HEK293 (cell line): ENCODE data around the gene ANO1.

Source experiments
- CTCF ChIA-PET: fragments of 350-600 bp; formaldehyde crosslinking; extraction: SDS; loops from one replicate; lab custom pipeline; 2021; ENCODE audit warnings: antibody characterized with exemption; lab: Yijun Ruan, JAX
- POLR2A ChIA-PET: fragments of 300-600 bp; formaldehyde crosslinking; extraction: SDS; loops from one replicate; lab custom pipeline; 2020; ENCODE audit warnings: antibody characterized with exemption, inconsistent platforms; lab: Yijun Ruan, JAX
- H3K27ac ChIP-seq: fragments of 200-500 bp; sonication (Bioruptor generic); 2 replicates; pipeline ENCODE4 v1.5.1; 2014; ENCODE audit warnings: low read depth, low read length, control low read depth, inconsistent platforms; ENCODE audit errors: extremely low read depth
- H3K36me3 ChIP-seq, 2 experiments: fragments of 200-500 bp in 1 of 2; sonication (Bioruptor generic) in 1 of 2; 1 replicate in 1 of 2; 2 replicates in 1 of 2; pipeline ENCODE4 v1.5.1; 2014 to 2017; ENCODE audit warnings: inconsistent platforms in 2 of 2, low read length in 2 of 2; ENCODE audit not compliant: control insufficient read depth in 2 of 2, insufficient read depth in 1 of 2
- H3K4me1 ChIP-seq: fragments of 200-500 bp; sonication (Bioruptor generic); 2 replicates; pipeline ENCODE4 v1.5.1; 2014; ENCODE audit warnings: mild to moderate bottlenecking, low read length, inconsistent platforms; ENCODE audit not compliant: control insufficient read depth, insufficient read depth
- H3K4me3 ChIP-seq: 2 replicates; pipeline ENCODE4 v1.5.1; 2011; ENCODE audit warnings: low read depth, mild to moderate bottlenecking, control low read depth, low read length, moderate library complexity
- H3K9me3 ChIP-seq: fragments of 200-500 bp; sonication (Bioruptor generic); 2 replicates; pipeline ENCODE4 v1.5.1; 2014; ENCODE audit warnings: low read depth, low read length, inconsistent platforms; ENCODE audit not compliant: control insufficient read depth, insufficient read depth
- BCL11A ChIP-seq: fragments of 450-650 bp; formaldehyde crosslinking; IDR thresholded peaks from 2 replicates; pipeline ENCODE4 v1.5.1; 2016; ENCODE audit warnings: low read depth, missing biosample characterization, missing genetic modification characterization
- FEZF1 ChIP-seq: fragments of 450-650 bp; formaldehyde crosslinking; IDR thresholded peaks from 2 replicates; pipeline ENCODE4 v1.5.1; 2016; ENCODE audit warnings: missing biosample characterization, missing genetic modification characterization
- HIC1 ChIP-seq: fragments of 450-650 bp; formaldehyde crosslinking; IDR thresholded peaks from 2 replicates; pipeline ENCODE4 v1.5.1; 2016; ENCODE audit warnings: missing biosample characterization, missing genetic modification characterization
- KLF16 ChIP-seq: fragments of 450-650 bp; formaldehyde crosslinking; IDR thresholded peaks from 2 replicates; pipeline ENCODE4 v1.5.1; 2017; ENCODE audit warnings: missing biosample characterization, missing genetic modification characterization
- RBAK ChIP-seq: fragments of 450-650 bp; formaldehyde crosslinking; IDR thresholded peaks from 2 replicates; pipeline ENCODE4 v1.5.1; 2016; ENCODE audit warnings: missing biosample characterization, missing genetic modification characterization
- REST ChIP-seq: fragments of 450-650 bp; formaldehyde crosslinking; IDR thresholded peaks from 2 replicates; pipeline ENCODE4 v1.5.1; 2016; ENCODE audit warnings: missing biosample characterization, missing genetic modification characterization
- SALL2 ChIP-seq: fragments of 450-650 bp; formaldehyde crosslinking; IDR thresholded peaks from 2 replicates; pipeline ENCODE4 v1.5.0; 2017; ENCODE audit warnings: missing biosample characterization, mild to moderate bottlenecking, missing genetic modification characterization, borderline replicate concordance
- WT1 ChIP-seq: fragments of 450-650 bp; formaldehyde crosslinking; IDR thresholded peaks from 2 replicates; pipeline ENCODE4 v1.5.1; 2016; ENCODE audit warnings: missing biosample characterization, missing genetic modification characterization
- ZBTB1 ChIP-seq: fragments of 450-650 bp; formaldehyde crosslinking; IDR thresholded peaks from 2 replicates; pipeline ENCODE4 v1.5.1; 2016; ENCODE audit warnings: missing biosample characterization, missing genetic modification characterization
- ZBTB6 ChIP-seq: fragments of 450-650 bp; formaldehyde crosslinking; IDR thresholded peaks from 2 replicates; pipeline ENCODE4 v1.5.1; 2017; ENCODE audit warnings: missing biosample characterization, missing genetic modification characterization
- ZNF221 ChIP-seq: fragments of 450-650 bp; formaldehyde crosslinking; IDR thresholded peaks from 2 replicates; pipeline ENCODE4 v1.5.1; 2017; ENCODE audit warnings: missing biosample characterization, missing genetic modification characterization, borderline replicate concordance
- ZNF274 ChIP-seq, 2 experiments: fragments of 200-500 bp in 1 of 2; fragments of 450-650 bp in 1 of 2; sonication (Bioruptor generic) in 1 of 2; formaldehyde crosslinking in 1 of 2; IDR thresholded peaks; 2 replicates each; pipeline versions ENCODE4 v1.5.1 to v1.6.1; 2014 to 2016; ENCODE audit warnings: borderline replicate concordance in 1 of 2, inconsistent platforms in 1 of 2, low read length in 1 of 2, missing biosample characterization in 1 of 2, missing genetic modification characterization in 1 of 2
- ZNF335 ChIP-seq: fragments of 450-650 bp; formaldehyde crosslinking; conservative IDR thresholded peaks from 2 replicates; pipeline ENCODE4 v1.5.1; 2016; ENCODE audit warnings: missing biosample characterization, missing genetic modification characterization
- ZNF350 ChIP-seq: fragments of 450-650 bp; formaldehyde crosslinking; IDR thresholded peaks from 2 replicates; pipeline ENCODE4 v1.5.0; 2017; ENCODE audit warnings: missing biosample characterization, mild to moderate bottlenecking, missing genetic modification characterization
- ZNF621 ChIP-seq: fragments of 450-650 bp; formaldehyde crosslinking; IDR thresholded peaks from 2 replicates; pipeline ENCODE4 v1.5.1; 2017; ENCODE audit warnings: missing biosample characterization, missing genetic modification characterization
- ZNF623 ChIP-seq: fragments of 450-650 bp; formaldehyde crosslinking; IDR thresholded peaks from 2 replicates; pipeline ENCODE4 v1.5.1; 2016; ENCODE audit warnings: missing biosample characterization, missing genetic modification characterization
- ZNF624 ChIP-seq: fragments of 450-650 bp; formaldehyde crosslinking; IDR thresholded peaks from 2 replicates; pipeline ENCODE4 v1.5.1; 2017; ENCODE audit warnings: missing biosample characterization, missing genetic modification characterization
- ZNF776 ChIP-seq: fragments of 450-650 bp; formaldehyde crosslinking; IDR thresholded peaks from 2 replicates; pipeline ENCODE4 v1.5.0; 2017; ENCODE audit warnings: missing biosample characterization, missing genetic modification characterization, borderline replicate concordance

Gene ANO1

GRCh38 chr11:70031631-70032469 lies 46.3 kb upstream of the ANO1 start:
- TF ChIP-seq ZNF776 (tag by site-specific recombination) (no peak), FEZF1 (no peak), ZNF623 (no peak), ZNF274 (IDR thresholded peaks at IDR 0.05; ENCODE audit: low read length) (no peak), ZNF274 (tag by site-specific recombination; IDR thresholded peaks at IDR 0.05; ENCODE audit: borderline replicate concordance) (no peak), ZBTB6 (tag by site-specific recombination) (no peak), ZNF221 (tag by site-specific recombination) (no peak), SALL2 (tag by site-specific recombination) (no peak), ZNF335 (tag by site-specific recombination) (no peak), WT1 (tag by site-specific recombination) (no peak), ZNF624 (tag by site-specific recombination) (no peak), KLF16 (tag by site-specific recombination) (no peak), BCL11A (no peak), ZNF350 (no peak)
- H3K9me3 ChIP-seq, result no peaks in the 10 kb centered on the region
- CTCF ChIA-PET, result interaction anchor here (0.7 kb wide), 2 partner anchors 139 to 327 kb away, joined by 3 read pairs; no protein-coding TSS in a partner anchor
- no peak overlapping the region for H3K27ac ChIP-seq
- no peaks in the 10 kb centered on the region for H3K36me3 ChIP-seq
- H3K4me3 ChIP-seq, result no peak overlapping the region
- POLR2A ChIA-PET, result no interaction called here
- H3K4me1 ChIP-seq, result no peaks in the 10 kb centered on the region

GRCh38 chr11:70032470-70032795 lies 45.7 kb upstream of the ANO1 start:
- ChIA-PET POLR2A (no interaction called here), CTCF (interaction anchor here (0.7 kb wide), 1 partner anchor 139 kb away, joined by 3 read pairs; no protein-coding TSS in a partner anchor)
- H3K9me3 ChIP-seq, result no peaks in the 10 kb centered on the region
- H3K4me3 ChIP-seq, result no peak overlapping the region
- H3K27ac ChIP-seq, result no peak overlapping the region
- no peaks in the 10 kb centered on the region for H3K36me3 ChIP-seq
- TF ChIP-seq ZBTB1 (tag by site-specific recombination) (no peak), REST (tag by site-specific recombination) (no peak), HIC1 (tag by site-specific recombination) (no peak), RBAK (tag by site-specific recombination) (no peak), ZNF621 (tag by site-specific recombination) (no peak)
- TF ChIP-seq, all 188 proteins: peak for 0
- H3K4me1 ChIP-seq, result no peaks in the 10 kb centered on the region
